SK-N-SH treated with all-trans-retinoic acid at 6 μM for 48 hours (cell line): ENCODE measurements around the gene SLC13A2.
"Not testable (repeated sequence)": the region's sequence is repeated elsewhere in the genome, so short reads cannot be mapped to it uniquely, and the experiment has no call there.

Experiments used
- ATAC-seq: fragments of 200-7000 bp; cut with Tn5 transposase; 3 replicates; pipeline ENCODE4 v1.9.1; 2020; ENCODE audit warnings: mild to moderate bottlenecking, moderate library complexity
- ARNTL ChIP-seq: fragments of 450-650 bp; formaldehyde crosslinking; IDR thresholded peaks from 2 replicates; pipeline ENCODE4 v1.5.0; 2020; ENCODE audit warnings: low read depth, mild to moderate bottlenecking, moderate library complexity, borderline replicate concordance
- CSDC2 ChIP-seq: fragments of 250-450 bp; sonication (Bioruptor Pico); IDR thresholded peaks from 2 replicates; pipeline ENCODE4 v1.5.0; 2020; ENCODE audit warnings: mild to moderate bottlenecking, moderate library complexity
- ESRRG ChIP-seq: fragments of 250-450 bp; sonication (Bioruptor Pico); IDR thresholded peaks from 2 replicates; pipeline ENCODE4 v1.6.1; 2021; ENCODE audit warnings: mild to moderate bottlenecking
- GLIS3 ChIP-seq: fragments of 250-450 bp; sonication (Bioruptor Pico); IDR thresholded peaks from 2 replicates; pipeline ENCODE4 v1.5.0; 2020; ENCODE audit warnings: mild to moderate bottlenecking, moderate library complexity
- ISL1 ChIP-seq: fragments of 250-450 bp; sonication (Bioruptor Pico); IDR thresholded peaks from 2 replicates; pipeline ENCODE4 v2.1.2; 2022; ENCODE audit warnings: mild to moderate bottlenecking, moderate library complexity
- OSR1 ChIP-seq: fragments of 250-450 bp; sonication (Bioruptor Pico); IDR thresholded peaks from 2 replicates; pipeline ENCODE4 v1.8.0; 2022; ENCODE audit warnings: moderate library complexity, mild to moderate bottlenecking, inconsistent platforms
- PPARA ChIP-seq: fragments of 250-450 bp; sonication (Bioruptor Pico); IDR thresholded peaks from 2 replicates; pipeline ENCODE4 v1.5.0; 2020; ENCODE audit warnings: mild to moderate bottlenecking, borderline replicate concordance
- RARB ChIP-seq: fragments of 250-450 bp; sonication (Bioruptor Pico); IDR thresholded peaks from 2 replicates; pipeline ENCODE4 v1.8.0; 2021; ENCODE audit warnings: mild to moderate bottlenecking, moderate library complexity
- SNAI2 ChIP-seq: fragments of 250-450 bp; sonication (Bioruptor Pico); IDR thresholded peaks from 2 replicates; pipeline ENCODE4 v1.5.0; 2020; ENCODE audit warnings: mild to moderate bottlenecking, moderate library complexity
- TCF4 ChIP-seq: fragments of 250-450 bp; sonication (Bioruptor Pico); IDR thresholded peaks from 2 replicates; pipeline ENCODE4 v1.8.0; 2021; ENCODE audit warnings: mild to moderate bottlenecking, moderate library complexity, borderline replicate concordance
- TOX ChIP-seq: fragments of 250-450 bp; sonication (Bioruptor Pico); IDR thresholded peaks from 2 replicates; pipeline ENCODE4 v1.8.0; 2021; ENCODE audit warnings: mild to moderate bottlenecking, moderate library complexity, borderline replicate concordance
- ZFP30 ChIP-seq: fragments of 450-650 bp; formaldehyde crosslinking; IDR thresholded peaks from 2 replicates; pipeline ENCODE4 v1.5.0; 2022; ENCODE audit warnings: mild to moderate bottlenecking, moderate library complexity
- ZNF8 ChIP-seq: fragments of 450-650 bp; formaldehyde crosslinking; IDR thresholded peaks from 2 replicates; pipeline ENCODE4 v1.5.0; 2020; ENCODE audit warnings: mild to moderate bottlenecking, moderate library complexity
- TF ChIP-seq, protein P1 (sequence below): fragments of 250-450 bp; sonication (Bioruptor Pico); IDR thresholded peaks from 2 replicates; pipeline ENCODE4 v1.8.0; 2020; ENCODE audit warnings: mild to moderate bottlenecking, moderate library complexity, borderline replicate concordance
- TF ChIP-seq, protein P2 (sequence below): fragments of 250-450 bp; sonication (Bioruptor Pico); IDR thresholded peaks from 2 replicates; pipeline ENCODE4 v1.5.0; 2020; ENCODE audit warnings: mild to moderate bottlenecking, moderate library complexity
- TF ChIP-seq, protein P3 (sequence below): fragments of 250-450 bp; sonication (Bioruptor Pico); IDR thresholded peaks from 2 replicates; pipeline ENCODE4 v1.5.1; 2021; ENCODE audit warnings: mild to moderate bottlenecking, moderate library complexity
- TF ChIP-seq, protein P4 (sequence below): fragments of 250-450 bp; sonication (Bioruptor Pico); IDR thresholded peaks from 2 replicates; pipeline ENCODE4 v1.8.0; 2021; ENCODE audit warnings: low read depth, mild to moderate bottlenecking, moderate library complexity, borderline replicate concordance
- TF ChIP-seq, protein P5 (sequence below): fragments of 250-450 bp; sonication (Bioruptor Pico); IDR thresholded peaks from 2 replicates; pipeline ENCODE4 v1.5.1; 2020; ENCODE audit warnings: low read depth, mild to moderate bottlenecking, moderate library complexity

The SLC13A2 gene

DNA sequence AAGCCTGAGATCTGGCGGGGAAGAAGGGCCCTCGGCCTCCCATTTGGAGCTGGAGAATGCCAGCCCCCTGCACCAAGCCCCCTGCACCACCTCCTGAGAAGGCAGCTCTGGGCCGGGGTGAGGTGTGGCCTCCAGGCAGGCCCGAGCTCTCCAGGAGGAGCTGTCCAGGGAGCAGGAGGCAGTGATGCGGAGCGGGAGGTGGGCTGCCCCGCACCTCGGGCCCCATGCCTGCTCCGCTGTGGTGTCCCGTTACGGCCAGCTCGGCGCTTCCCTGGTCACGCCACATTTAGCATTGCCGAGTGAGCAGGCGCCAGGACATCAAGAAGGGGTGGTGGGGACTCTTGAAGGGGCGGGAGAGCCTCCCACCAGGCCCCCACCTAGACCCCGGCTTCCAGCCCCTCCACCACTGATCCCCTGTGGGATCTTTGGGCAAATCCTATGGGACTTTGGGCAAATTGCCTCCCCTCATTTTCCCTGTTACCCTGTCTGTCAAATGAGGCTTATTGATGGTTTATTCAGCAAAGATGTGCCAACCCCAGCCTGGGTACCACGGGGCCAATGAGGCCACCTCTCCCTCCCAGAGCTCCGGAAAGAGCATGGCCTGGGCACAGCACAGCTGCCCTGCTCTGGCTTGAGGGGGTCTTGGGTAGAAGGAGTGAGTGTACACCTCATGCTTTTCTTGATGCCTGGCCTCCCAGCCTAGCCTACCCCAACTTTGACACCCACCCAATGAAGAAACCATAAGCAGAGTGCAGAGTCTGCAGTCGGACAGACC, 48.1 kb downstream of the SLC13A2 start (continued):
- TF ChIP-seq, protein P1, sequence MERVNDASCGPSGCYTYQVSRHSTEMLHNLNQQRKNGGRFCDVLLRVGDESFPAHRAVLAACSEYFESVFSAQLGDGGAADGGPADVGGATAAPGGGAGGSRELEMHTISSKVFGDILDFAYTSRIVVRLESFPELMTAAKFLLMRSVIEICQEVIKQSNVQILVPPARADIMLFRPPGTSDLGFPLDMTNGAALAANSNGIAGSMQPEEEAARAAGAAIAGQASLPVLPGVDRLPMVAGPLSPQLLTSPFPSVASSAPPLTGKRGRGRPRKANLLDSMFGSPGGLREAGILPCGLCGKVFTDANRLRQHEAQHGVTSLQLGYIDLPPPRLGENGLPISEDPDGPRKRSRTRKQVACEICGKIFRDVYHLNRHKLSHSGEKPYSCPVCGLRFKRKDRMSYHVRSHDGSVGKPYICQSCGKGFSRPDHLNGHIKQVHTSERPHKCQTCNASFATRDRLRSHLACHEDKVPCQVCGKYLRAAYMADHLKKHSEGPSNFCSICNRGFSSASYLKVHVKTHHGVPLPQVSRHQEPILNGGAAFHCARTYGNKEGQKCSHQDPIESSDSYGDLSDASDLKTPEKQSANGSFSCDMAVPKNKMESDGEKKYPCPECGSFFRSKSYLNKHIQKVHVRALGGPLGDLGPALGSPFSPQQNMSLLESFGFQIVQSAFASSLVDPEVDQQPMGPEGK, result no peak
- TF ChIP-seq ZFP30 (CRISPR knock-in tag) (no peak), PPARA (CRISPR knock-in tag) (no peak), SNAI2 (CRISPR knock-in tag) (no peak), CSDC2 (CRISPR knock-in tag) (no peak), RARB (CRISPR knock-in tag) (no peak)
- TF ChIP-seq, protein P2, sequence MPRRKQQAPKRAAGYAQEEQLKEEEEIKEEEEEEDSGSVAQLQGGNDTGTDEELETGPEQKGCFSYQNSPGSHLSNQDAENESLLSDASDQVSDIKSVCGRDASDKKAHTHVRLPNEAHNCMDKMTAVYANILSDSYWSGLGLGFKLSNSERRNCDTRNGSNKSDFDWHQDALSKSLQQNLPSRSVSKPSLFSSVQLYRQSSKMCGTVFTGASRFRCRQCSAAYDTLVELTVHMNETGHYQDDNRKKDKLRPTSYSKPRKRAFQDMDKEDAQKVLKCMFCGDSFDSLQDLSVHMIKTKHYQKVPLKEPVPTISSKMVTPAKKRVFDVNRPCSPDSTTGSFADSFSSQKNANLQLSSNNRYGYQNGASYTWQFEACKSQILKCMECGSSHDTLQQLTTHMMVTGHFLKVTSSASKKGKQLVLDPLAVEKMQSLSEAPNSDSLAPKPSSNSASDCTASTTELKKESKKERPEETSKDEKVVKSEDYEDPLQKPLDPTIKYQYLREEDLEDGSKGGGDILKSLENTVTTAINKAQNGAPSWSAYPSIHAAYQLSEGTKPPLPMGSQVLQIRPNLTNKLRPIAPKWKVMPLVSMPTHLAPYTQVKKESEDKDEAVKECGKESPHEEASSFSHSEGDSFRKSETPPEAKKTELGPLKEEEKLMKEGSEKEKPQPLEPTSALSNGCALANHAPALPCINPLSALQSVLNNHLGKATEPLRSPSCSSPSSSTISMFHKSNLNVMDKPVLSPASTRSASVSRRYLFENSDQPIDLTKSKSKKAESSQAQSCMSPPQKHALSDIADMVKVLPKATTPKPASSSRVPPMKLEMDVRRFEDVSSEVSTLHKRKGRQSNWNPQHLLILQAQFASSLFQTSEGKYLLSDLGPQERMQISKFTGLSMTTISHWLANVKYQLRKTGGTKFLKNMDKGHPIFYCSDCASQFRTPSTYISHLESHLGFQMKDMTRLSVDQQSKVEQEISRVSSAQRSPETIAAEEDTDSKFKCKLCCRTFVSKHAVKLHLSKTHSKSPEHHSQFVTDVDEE (CRISPR knock-in tag), result no peak

DNA sequence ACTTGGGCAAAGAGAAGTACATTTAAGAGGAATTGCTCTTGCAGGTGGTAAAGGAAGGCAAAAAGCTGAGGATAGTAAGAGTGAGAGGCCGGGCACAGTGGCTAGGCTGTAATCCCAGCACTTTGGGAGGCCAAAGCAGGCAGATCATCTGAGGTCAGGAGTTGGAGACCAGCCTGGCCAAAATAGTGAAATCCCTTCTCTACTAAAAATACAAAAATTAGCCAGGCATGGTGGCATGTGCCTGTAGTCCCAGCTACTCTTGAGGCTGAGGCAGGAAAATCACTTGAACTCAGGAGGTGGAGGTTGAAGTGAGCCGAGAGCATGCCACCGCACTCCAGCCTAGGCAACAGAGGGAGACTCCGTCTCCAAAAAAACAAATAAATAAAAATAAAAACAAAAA, 48.8 kb downstream of the SLC13A2 start:
- ATAC-seq, result not testable (repeated sequence)

DNA sequence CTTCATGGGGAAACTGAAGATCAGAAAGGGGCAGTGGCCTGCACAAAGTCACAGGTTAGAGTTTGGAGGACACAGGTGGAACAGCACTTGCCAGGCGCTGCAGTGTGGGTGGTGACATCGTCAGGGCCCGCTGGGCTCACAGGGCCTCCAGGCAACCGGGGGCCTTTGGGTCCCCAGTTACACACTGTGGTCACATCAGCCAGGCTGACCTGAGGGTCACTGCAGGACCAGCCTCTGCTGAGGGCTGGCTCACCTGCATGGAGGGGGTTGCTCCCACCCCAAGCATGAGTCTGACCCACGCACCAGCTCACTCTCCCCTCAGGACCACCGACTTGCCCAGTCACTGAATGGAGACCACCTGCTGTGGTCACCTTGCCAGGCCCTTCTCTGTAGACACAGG, 49.7 kb downstream of the SLC13A2 start:
- no peak for TF ChIP-seq ISL1 (CRISPR knock-in tag)
- no peak for TF ChIP-seq TOX (CRISPR knock-in tag)
- TF ChIP-seq OSR1 (CRISPR knock-in tag), result no peak
- no peak for TF ChIP-seq ESRRG (CRISPR knock-in tag)
- no peak for TF ChIP-seq SNAI2 (CRISPR knock-in tag)
- TF ChIP-seq CSDC2 (CRISPR knock-in tag), result no peak
- no peak for TF ChIP-seq ARNTL (CRISPR knock-in tag)
- TF ChIP-seq TCF4 (CRISPR knock-in tag), result no peak
- TF ChIP-seq, protein P3, sequence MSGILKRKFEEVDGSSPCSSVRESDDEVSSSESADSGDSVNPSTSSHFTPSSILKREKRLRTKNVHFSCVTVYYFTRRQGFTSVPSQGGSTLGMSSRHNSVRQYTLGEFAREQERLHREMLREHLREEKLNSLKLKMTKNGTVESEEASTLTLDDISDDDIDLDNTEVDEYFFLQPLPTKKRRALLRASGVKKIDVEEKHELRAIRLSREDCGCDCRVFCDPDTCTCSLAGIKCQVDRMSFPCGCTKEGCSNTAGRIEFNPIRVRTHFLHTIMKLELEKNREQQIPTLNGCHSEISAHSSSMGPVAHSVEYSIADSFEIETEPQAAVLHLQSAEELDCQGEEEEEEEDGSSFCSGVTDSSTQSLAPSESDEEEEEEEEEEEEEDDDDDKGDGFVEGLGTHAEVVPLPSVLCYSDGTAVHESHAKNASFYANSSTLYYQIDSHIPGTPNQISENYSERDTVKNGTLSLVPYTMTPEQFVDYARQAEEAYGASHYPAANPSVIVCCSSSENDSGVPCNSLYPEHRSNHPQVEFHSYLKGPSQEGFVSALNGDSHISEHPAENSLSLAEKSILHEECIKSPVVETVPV (CRISPR knock-in tag), result no peak
- no peak for ATAC-seq

DNA sequence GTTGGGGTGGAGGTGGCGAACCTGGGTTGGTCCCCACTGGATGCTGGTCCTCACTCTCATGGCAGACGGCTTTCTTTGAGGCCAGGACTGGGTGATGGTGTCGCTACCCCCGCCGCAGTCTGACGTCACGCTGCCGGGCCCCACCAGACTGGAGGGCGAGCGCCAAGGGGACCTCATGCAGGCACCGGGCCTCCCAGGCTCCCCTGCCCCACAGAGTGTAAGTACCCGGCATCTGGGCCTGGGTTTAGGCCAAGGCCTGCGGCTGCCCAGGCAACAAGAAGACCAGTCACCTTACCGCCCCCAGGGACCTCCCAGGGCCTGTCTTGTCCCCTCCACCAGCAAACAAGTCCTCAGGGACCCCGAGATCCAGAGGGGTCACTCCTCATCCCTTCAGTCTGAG, 50.4 kb downstream of the SLC13A2 start:
- ATAC-seq, result no peak
- TF ChIP-seq CSDC2 (CRISPR knock-in tag) (no peak), ZNF8 (CRISPR knock-in tag) (no peak), RARB (CRISPR knock-in tag) (no peak), TCF4 (CRISPR knock-in tag) (no peak), ESRRG (CRISPR knock-in tag) (no peak), GLIS3 (no peak), SNAI2 (CRISPR knock-in tag) (no peak), ZFP30 (CRISPR knock-in tag) (no peak), TOX (CRISPR knock-in tag) (no peak)
- TF ChIP-seq, protein P4, sequence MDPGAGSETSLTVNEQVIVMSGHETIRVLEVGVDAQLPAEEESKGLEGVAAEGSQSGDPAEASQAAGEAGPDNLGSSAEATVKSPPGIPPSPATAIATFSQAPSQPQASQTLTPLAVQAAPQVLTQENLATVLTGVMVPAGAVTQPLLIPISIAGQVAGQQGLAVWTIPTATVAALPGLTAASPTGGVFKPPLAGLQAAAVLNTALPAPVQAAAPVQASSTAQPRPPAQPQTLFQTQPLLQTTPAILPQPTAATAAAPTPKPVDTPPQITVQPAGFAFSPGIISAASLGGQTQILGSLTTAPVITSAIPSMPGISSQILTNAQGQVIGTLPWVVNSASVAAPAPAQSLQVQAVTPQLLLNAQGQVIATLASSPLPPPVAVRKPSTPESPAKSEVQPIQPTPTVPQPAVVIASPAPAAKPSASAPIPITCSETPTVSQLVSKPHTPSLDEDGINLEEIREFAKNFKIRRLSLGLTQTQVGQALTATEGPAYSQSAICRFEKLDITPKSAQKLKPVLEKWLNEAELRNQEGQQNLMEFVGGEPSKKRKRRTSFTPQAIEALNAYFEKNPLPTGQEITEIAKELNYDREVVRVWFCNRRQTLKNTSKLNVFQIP (CRISPR knock-in tag), result no peak
- TF ChIP-seq, protein P5, sequence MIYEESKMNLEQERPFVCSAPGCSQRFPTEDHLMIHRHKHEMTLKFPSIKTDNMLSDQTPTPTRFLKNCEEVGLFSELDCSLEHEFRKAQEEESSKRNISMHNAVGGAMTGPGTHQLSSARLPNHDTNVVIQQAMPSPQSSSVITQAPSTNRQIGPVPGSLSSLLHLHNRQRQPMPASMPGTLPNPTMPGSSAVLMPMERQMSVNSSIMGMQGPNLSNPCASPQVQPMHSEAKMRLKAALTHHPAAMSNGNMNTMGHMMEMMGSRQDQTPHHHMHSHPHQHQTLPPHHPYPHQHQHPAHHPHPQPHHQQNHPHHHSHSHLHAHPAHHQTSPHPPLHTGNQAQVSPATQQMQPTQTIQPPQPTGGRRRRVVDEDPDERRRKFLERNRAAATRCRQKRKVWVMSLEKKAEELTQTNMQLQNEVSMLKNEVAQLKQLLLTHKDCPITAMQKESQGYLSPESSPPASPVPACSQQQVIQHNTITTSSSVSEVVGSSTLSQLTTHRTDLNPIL (CRISPR knock-in tag), result no peak
- TF ChIP-seq, protein P1, result no peak
- TF ChIP-seq, protein P3 (CRISPR knock-in tag), result no peak
- TF ChIP-seq, protein P2 (CRISPR knock-in tag), result no peak
